Type B pancreatic cell (in vitro differentiated cells): ENCODE measurements around the gene BBS9. TPM values are rescaled to one million over a fixed set of nuclear protein-coding genes. Genes with fewer than 3 reads are reported as not detected.
A peak's percentile ranks its signal among the peaks of the same experiment; 100 is the strongest.

Experiments used
- DNase-seq: peaks from one replicate; pipeline ENCODE4 v3.0.0; 2021; ENCODE audit warnings: mixed read lengths; ENCODE audit not compliant: unreplicated experiment; ENCODE audit errors: extremely low spot score
- H3K27ac Mint-ChIP-seq: 2 replicates; pipeline ENCODE4 v1.8.0; 2021; ENCODE audit warnings: mild to moderate bottlenecking, mixed read lengths
- H3K27me3 Mint-ChIP-seq: 2 replicates; pipeline ENCODE4 v1.8.0; 2021; ENCODE audit warnings: mixed read lengths
- H3K36me3 Mint-ChIP-seq: 2 replicates; pipeline ENCODE4 v1.8.0; 2021; ENCODE audit warnings: mixed read lengths
- H3K4me1 Mint-ChIP-seq: one replicate; pipeline ENCODE4 v1.8.0; 2021; ENCODE audit warnings: mixed read lengths; ENCODE audit not compliant: unreplicated experiment
- H3K4me3 Mint-ChIP-seq: 2 replicates; pipeline ENCODE4 v1.8.0; 2021; ENCODE audit warnings: mild to moderate bottlenecking, mixed read lengths
- H3K9me3 Mint-ChIP-seq: 2 replicates; pipeline ENCODE4 v1.8.0; 2021; ENCODE audit warnings: mixed read lengths
- CTCF ChIP-seq: fragments of 200-600 bp; sonication (generic); conservative IDR thresholded peaks from 2 replicates; pipeline ENCODE4 v1.5.0; 2021; ENCODE audit warnings: antibody characterized with exemption, mild to moderate bottlenecking
- total RNA-seq: library from RNA; stranded (reverse); gene quantifications from 2 replicates; pipeline ENCODE4 v1.2.1, GENCODE V29; 2021; ENCODE audit warnings: low replicate concordance

Gene BBS9
- total RNA-seq, 1 donor from 2014 or later, result 19.7 TPM

GRCh38 chr7:33179519-33179918, 50.2 kb downstream of the BBS9 start:
- Mint-ChIP-seq H3K9me3 (no peaks in the 10 kb centered on the region), H3K27me3 (no peaks in the 10 kb centered on the region), H3K36me3 (peaks cover 14% of the 10 kb centered on the region), H3K4me1 (no peaks in the 10 kb centered on the region), H3K4me3 (no peak overlapping the region), H3K27ac (no peak overlapping the region)
- TF ChIP-seq CTCF, result no peak
- DNase-seq, result no peak

GRCh38 chr7:33183504-33183903, 54.1 kb downstream of the BBS9 start:
- no peak for TF ChIP-seq CTCF
- no peak overlapping the region for H3K4me3 Mint-ChIP-seq
- no peak for DNase-seq
- no peaks in the 10 kb centered on the region for H3K9me3 Mint-ChIP-seq
- H3K4me1 Mint-ChIP-seq, result peaks cover 8% of the 10 kb centered on the region
- no peaks in the 10 kb centered on the region for H3K27me3 Mint-ChIP-seq
- no peak overlapping the region for H3K27ac Mint-ChIP-seq
- peaks cover 16% of the 10 kb centered on the region for H3K36me3 Mint-ChIP-seq

DNA sequence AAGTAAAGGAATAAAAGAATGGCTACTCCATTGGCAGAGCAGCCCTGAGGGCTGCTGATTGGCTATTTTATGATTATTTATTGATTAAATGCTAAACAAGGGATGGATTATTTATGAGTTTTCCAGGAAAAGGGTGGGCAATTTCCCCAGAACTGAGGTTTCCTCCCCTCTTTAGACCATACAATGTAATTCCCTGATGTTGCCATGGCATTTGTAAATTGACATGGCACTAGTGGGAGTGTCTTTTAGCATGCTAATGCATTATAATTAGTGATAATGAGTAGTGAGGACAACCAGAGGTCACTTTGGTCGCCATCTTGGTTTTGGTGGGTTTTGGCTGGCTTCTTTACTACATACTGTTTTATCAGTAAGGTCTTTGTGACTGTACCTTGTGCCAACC, 55.5 kb downstream of the BBS9 start:
- TF ChIP-seq CTCF, result no peak
- H3K4me3 Mint-ChIP-seq, result no peak overlapping the region
- peaks cover 8% of the 10 kb centered on the region for H3K4me1 Mint-ChIP-seq
- no peaks in the 10 kb centered on the region for H3K9me3 Mint-ChIP-seq
- H3K27ac Mint-ChIP-seq, result no peak overlapping the region
- DNase-seq, result no peak
- H3K36me3 Mint-ChIP-seq, result peaks cover 12% of the 10 kb centered on the region
- H3K27me3 Mint-ChIP-seq, result no peaks in the 10 kb centered on the region

DNA sequence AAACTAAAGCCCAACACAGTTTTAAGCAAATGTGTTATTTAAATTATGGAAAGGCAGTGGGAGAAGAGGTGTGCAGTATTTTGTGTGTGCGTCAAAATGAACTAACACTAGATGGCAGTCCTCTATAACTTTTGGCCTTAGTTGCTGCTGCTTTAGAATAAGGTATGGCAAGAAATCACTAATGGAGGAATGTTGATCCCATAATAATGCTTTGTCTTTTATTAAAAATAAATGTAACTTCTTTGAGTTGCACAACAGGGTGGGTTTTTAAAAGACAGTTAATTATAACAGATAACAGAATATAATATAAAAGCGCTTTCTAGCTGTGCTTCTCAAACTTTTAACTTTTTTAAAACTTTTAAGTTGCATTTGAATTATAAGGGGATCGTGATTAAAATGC, 56.4 kb downstream of the BBS9 start:
- Mint-ChIP-seq H3K27me3 (no peaks in the 10 kb centered on the region), H3K9me3 (peaks cover 4% of the 10 kb centered on the region), H3K36me3 (peaks cover 11% of the 10 kb centered on the region), H3K4me3 (no peak overlapping the region), H3K4me1 (peaks cover 13% of the 10 kb centered on the region), H3K27ac (no peak overlapping the region)
- no peak for DNase-seq
- TF ChIP-seq CTCF, result peak; percentile 87

GRCh38 chr7:33186192-33186591, 56.8 kb downstream of the BBS9 start:
- peaks cover 8% of the 10 kb centered on the region for H3K36me3 Mint-ChIP-seq
- no peak for TF ChIP-seq CTCF
- H3K27me3 Mint-ChIP-seq, result no peaks in the 10 kb centered on the region
- H3K27ac Mint-ChIP-seq, result no peak overlapping the region
- peaks cover 4% of the 10 kb centered on the region for H3K9me3 Mint-ChIP-seq
- H3K4me1 Mint-ChIP-seq, result peaks cover 17% of the 10 kb centered on the region
- no peak for DNase-seq
- H3K4me3 Mint-ChIP-seq, result no peak overlapping the region

DNA sequence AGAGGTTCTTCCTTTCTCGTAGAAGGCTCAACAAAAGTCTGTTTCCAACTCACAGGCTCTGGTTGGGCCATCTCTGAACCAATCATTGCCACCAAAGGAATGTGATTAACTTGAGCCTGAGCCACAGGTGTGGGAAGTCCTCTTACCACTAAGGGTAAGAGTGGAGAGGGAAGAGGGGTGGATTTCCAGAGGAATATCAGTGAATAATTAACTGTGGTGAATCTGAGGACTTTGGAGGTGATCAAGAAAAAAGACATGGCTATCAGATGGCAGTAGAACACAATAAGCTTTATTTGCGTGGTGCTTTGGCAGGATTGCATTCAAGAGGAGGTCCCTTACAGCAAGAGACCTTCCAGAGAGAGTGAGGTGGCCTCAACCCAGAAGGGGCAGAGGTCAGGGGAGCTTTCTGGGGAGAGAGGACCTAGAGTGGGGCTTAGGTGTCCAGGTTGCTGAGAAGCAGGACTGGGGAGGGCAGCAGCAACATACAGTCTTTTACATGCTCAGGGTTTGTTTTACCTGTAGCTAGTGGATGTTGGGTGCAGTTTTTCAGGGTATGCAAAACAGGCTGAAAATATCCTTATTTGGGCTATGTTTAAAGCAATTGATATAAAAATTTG, 61.4 kb downstream of the BBS9 start:
- DNase-seq, result no peak
- no peak overlapping the region for H3K4me3 Mint-ChIP-seq
- H3K9me3 Mint-ChIP-seq, result peaks cover 4% of the 10 kb centered on the region
- H3K27me3 Mint-ChIP-seq, result no peaks in the 10 kb centered on the region
- peak overlapping the region; percentile 53 for H3K27ac Mint-ChIP-seq
- peaks cover 18% of the 10 kb centered on the region for H3K4me1 Mint-ChIP-seq
- TF ChIP-seq CTCF, result no peak
- peaks cover 16% of the 10 kb centered on the region for H3K36me3 Mint-ChIP-seq
